ENCODE data around the gene NRARP.
"Not testable (repeated sequence)": the region's sequence is repeated elsewhere in the genome, so short reads cannot be mapped to it uniquely, and the experiment has no call there.

NRARP gene

GRCh38 chr9:137262909-137263285, 39.2 kb downstream of the NRARP start:
- no peak for DNase-seq (ENCODE audit: low read depth in 2 of 2)

GRCh38 chr9:137262173-137262908, 39.7 kb downstream of the NRARP start:
- DNase-seq (ENCODE audit: low read depth in 2 of 2) = not testable (repeated sequence)

- DNase-seq (ENCODE audit: low read depth in 2 of 2) = no peak
Measured at GRCh38 chr9:137256856-137257255, 45.2 kb downstream of the NRARP start.

GRCh38 chr9:137256362-137256761, 45.7 kb downstream of the NRARP start:
- no peak for DNase-seq (ENCODE audit: low read depth in 2 of 2)

- DNase-seq (ENCODE audit: low read depth in 2 of 2) = no peak
Measured at GRCh38 chr9:137255448-137256114, 46.5 kb downstream of the NRARP start.

- peak; percentile 61 to 66 for DNase-seq (ENCODE audit: low read depth in 2 of 2)
Measured at GRCh38 chr9:137254624-137255447, 47.2 kb downstream of the NRARP start, which contains the start of gene NELFB. NELFB (plus strand) TSS chr9:137255327.

- DNase-seq (ENCODE audit: low read depth in 2 of 2) = no peak
Measured at GRCh38 chr9:137253717-137254623, 48.1 kb downstream of the NRARP start.

GRCh38 chr9:137252555-137253506, 49.2 kb downstream of the NRARP start:
- no peak for DNase-seq (ENCODE audit: low read depth in 2 of 2)

- DNase-seq (ENCODE audit: low read depth in 2 of 2) = no peak
Measured at GRCh38 chr9:137251490-137252268, 50.4 kb downstream of the NRARP start.

- no peak for DNase-seq (ENCODE audit: low read depth in 2 of 2)
Measured at GRCh38 chr9:137251194-137251461, 50.9 kb downstream of the NRARP start, which contains the start of gene STPG3. STPG3 (plus strand) TSS chr9:137251286; CDS start chr9:137251287, 1 bp downstream.

- DNase-seq (ENCODE audit: low read depth in 2 of 2) = no peak
Measured at GRCh38 chr9:137250329-137251193, 51.5 kb downstream of the NRARP start.

Data from fibroblast of skin of left biceps (primary cell).